Fibroblast of lung (primary cell): ENCODE results near the gene EPYC.

Source experiments
- CTCF ChIP-seq, 2 donors: IDR thresholded peaks in 1 of 2; conservative IDR thresholded peaks in 1 of 2; 1 replicate in 1 of 2; 2 replicates in 1 of 2; pipeline ENCODE4 v1.5.1; 2011 to 2012; ENCODE audit warnings: low read length in 2 of 2, control low read depth in 1 of 2, inconsistent platforms in 1 of 2, low read depth in 1 of 2, mild to moderate bottlenecking in 1 of 2
- EZH2 ChIP-seq: IDR thresholded peaks from 2 replicates; pipeline ENCODE4 v1.5.1; 2012; ENCODE audit warnings: low read length, control low read depth, mild to moderate bottlenecking; ENCODE audit errors: missing control alignments

GRCh38 chr12:90990611-90991010 is 14.2 kb downstream of the EPYC start:
- TF ChIP-seq EZH2 (no peak), CTCF (conservative IDR thresholded peaks at IDR 0.05 in 1 of 2, IDR thresholded peaks at IDR 0.05 in 1 of 2; ENCODE audit: low read depth in 1 of 2, low read length in 2 of 2) (no peak)
